ENCODE measurements around the gene ADAMTS17. TPM values are rescaled to one million over a fixed set of nuclear protein-coding genes. Genes with fewer than 3 reads are reported as not detected.

Gene ADAMTS17
- total and polyA plus RNA-seq, 9 of the 15 experiments (the other 6 are each of a cell fraction or from before 2014, with no cell fraction given) = 0.01 to 0.14 (median 0.07) TPM; not detected in 6

GRCh38 chr15:100031665-100032357 is 310.0 kb downstream of the ADAMTS17 start:
- ATAC-seq (no peak), FAIRE-seq (no peak), DNase-seq (ENCODE audit: extremely low read depth in 1 of 4, low spot score in 3 of 4) (no peak)
- intact Hi-C loops (cut with micrococcal nuclease) = no loop called here
- H3K9ac ChIP-seq (ENCODE audit: insufficient read depth in 1 of 2, low read depth in 2 of 2, low read length in 2 of 2) = no peak overlapping the region
- no peaks in the 10 kb centered on the region for H3K36me3 ChIP-seq (ENCODE audit: control insufficient read depth, insufficient read depth, low read length)
- ChIA-PET CTCF (ENCODE audit: low intra/inter-chr PET ratio) (interaction anchor here (0.5 kb wide), 1 partner anchor 267 kb away, joined by 3 read pairs; no protein-coding TSS in a partner anchor), POLR2A (interaction anchor here (1.3 kb wide), 1 partner anchor 11 kb away, joined by 3 read pairs; no protein-coding TSS in a partner anchor)
- H3K4me2 ChIP-seq (ENCODE audit: insufficient read depth, low read length) = no peak overlapping the region
- in situ Hi-C loops (cut with MboI) = no loop called here
- no peaks in the 10 kb centered on the region for H3K4me1 ChIP-seq (replicated peaks in 1 of 2; ENCODE audit: control insufficient read depth in 2 of 2, insufficient read depth in 2 of 2, low read length in 2 of 2)
- H2AFZ ChIP-seq (ENCODE audit: low read depth, low read length) = no peak overlapping the region
- no peak overlapping the region for H3K4me3 ChIP-seq
- WGBS (ENCODE audit: insufficient coverage, low coverage, missing lambda C conversion rate) = 1% methylated on average over 10 of the region's 10 CpGs
- no peaks in the 10 kb centered on the region for H3K9me1 ChIP-seq (ENCODE audit: control insufficient read depth, insufficient read depth, low read length)
- H3K9me3 ChIP-seq (replicated peaks; ENCODE audit: control insufficient read depth, insufficient read depth, low read depth, low read length) = no peaks in the 10 kb centered on the region; the same call in 1 of the 2 replicates
- no peaks in the 10 kb centered on the region for H3K79me2 ChIP-seq (ENCODE audit: control insufficient read depth, insufficient read depth, low read length)
- no peaks in the 10 kb centered on the region for H4K20me1 ChIP-seq (replicated peaks; ENCODE audit: control insufficient read depth, insufficient read depth, low read length)
- no TSS peak for BruUV-seq (replicated peaks)
- no peak overlapping the region for H3K27ac ChIP-seq (ENCODE audit: extremely low read depth, low read depth, low read length)
- peaks cover 0 to 14% of the 10 kb centered on the region in 2 experiments; a peak in 3 of 5 replicates for H3K27me3 ChIP-seq (ENCODE audit: control insufficient read depth in 2 of 2, insufficient read depth in 2 of 2, low read length in 2 of 2)
- TF ChIP-seq SNIP1 (IDR thresholded peaks at IDR 0.05; ENCODE audit: low read depth) = no peak
- no peak for TF ChIP-seq PHF21A (IDR thresholded peaks at IDR 0.05; ENCODE audit: borderline replicate concordance, low read depth)
- no peak for TF ChIP-seq AFF1 (IDR thresholded peaks at IDR 0.05; ENCODE audit: low read depth in 1 of 2, partially characterized antibody in 2 of 2)
- TF ChIP-seq ARNT (IDR thresholded peaks at IDR 0.05) = no peak
- TF ChIP-seq HEY1 (CRISPR knock-in tag; IDR thresholded peaks at IDR 0.05; ENCODE audit: borderline replicate concordance) = no peak
- TF ChIP-seq AFF4 (CRISPR knock-in tag; IDR thresholded peaks at IDR 0.05) = no peak
- no peak for TF ChIP-seq THAP7 (CRISPR knock-in tag; IDR thresholded peaks at IDR 0.05)
- TF ChIP-seq RFX5 (IDR thresholded peaks at IDR 0.05; ENCODE audit: low read depth, low read length) = no peak
- TF ChIP-seq CEBPG (CRISPR knock-in tag; IDR thresholded peaks at IDR 0.05) = no peak
- TF ChIP-seq CEBPG (tag; conservative IDR thresholded peaks at IDR 0.05 in 1 of 2, IDR thresholded peaks at IDR 0.05 in 1 of 2) = no peak
- no peak for TF ChIP-seq TCF7L2 (IDR thresholded peaks at IDR 0.05; ENCODE audit: low read depth, low read length)
- no peak for TF ChIP-seq ZNF197 (CRISPR knock-in tag; IDR thresholded peaks at IDR 0.05; ENCODE audit: low read depth)
- TF ChIP-seq ZNF140 (CRISPR knock-in tag; IDR thresholded peaks at IDR 0.05) = no peak
